HL-60/S4 (cell line): ENCODE measurements around the gene FRAS1.
"Not testable (repeated sequence)": the region's sequence is repeated elsewhere in the genome, so short reads cannot be mapped to it uniquely, and the experiment has no call there.

Source experiments
- in situ Hi-C: fragments of 300-500 bp; cut with MboI; formaldehyde crosslinking; loops from 2 replicates; pipeline ENCODE4 v1.14.3; 2022; ENCODE audit warnings: low sequenced_read_pairs

FRAS1 gene

GRCh38 chr4:78057600-78058550 lies 752 bp downstream of the FRAS1 start:
- in situ Hi-C loops: no loop called here

GRCh38 chr4:78058591-78059523 lies 1.7 kb downstream of the FRAS1 start:
- in situ Hi-C loops: no loop called here

- in situ Hi-C loops: no loop called here
These were observed 2.4 kb downstream of the FRAS1 start for GRCh38 chr4:78059524-78059889.

GRCh38 chr4:78059938-78060337 lies 2.8 kb downstream of the FRAS1 start:
- in situ Hi-C loops: no loop called here

- in situ Hi-C loops: no loop called here
These were observed 4.9 kb downstream of the FRAS1 start for GRCh38 chr4:78061939-78062570.

- in situ Hi-C loops: no loop called here
These were observed 8.5 kb downstream of the FRAS1 start for GRCh38 chr4:78065508-78066192.

- in situ Hi-C loops: no loop called here
These were observed 11.4 kb downstream of the FRAS1 start for GRCh38 chr4:78068481-78068880.

GRCh38 chr4:78069319-78069718 lies 12.2 kb downstream of the FRAS1 start:
- in situ Hi-C loops: no loop called here

GRCh38 chr4:78069859-78070258 lies 12.7 kb downstream of the FRAS1 start:
- in situ Hi-C loops: no loop called here

GRCh38 chr4:78070731-78071282 lies 13.7 kb downstream of the FRAS1 start:
- in situ Hi-C loops: no loop called here

GRCh38 chr4:78074759-78075158 lies 17.6 kb downstream of the FRAS1 start:
- in situ Hi-C loops: no loop called here

GRCh38 chr4:78075986-78076385 lies 18.9 kb downstream of the FRAS1 start:
- in situ Hi-C loops: no loop called here

GRCh38 chr4:78078101-78078500 lies 21.0 kb downstream of the FRAS1 start:
- in situ Hi-C loops: no loop called here

- in situ Hi-C loops: no loop called here
These were observed 22.8 kb downstream of the FRAS1 start for GRCh38 chr4:78079726-78080430.

- in situ Hi-C loops: no loop called here
These were observed 24.4 kb downstream of the FRAS1 start for GRCh38 chr4:78081541-78081940.

- in situ Hi-C loops: no loop called here
These were observed 25.9 kb downstream of the FRAS1 start for GRCh38 chr4:78083035-78083434.

- in situ Hi-C loops: no loop called here
These were observed 34.4 kb downstream of the FRAS1 start for GRCh38 chr4:78091534-78091933.

GRCh38 chr4:78092350-78092749 lies 35.2 kb downstream of the FRAS1 start:
- in situ Hi-C loops: not testable (repeated sequence)

GRCh38 chr4:78092850-78093249 lies 35.7 kb downstream of the FRAS1 start:
- in situ Hi-C loops: no loop called here

- in situ Hi-C loops: no loop called here
These were observed 38.0 kb downstream of the FRAS1 start for GRCh38 chr4:78095081-78095480.
